Esophagus muscularis mucosa (tissue), 4 donors: ENCODE results near the gene NUSAP1.

Source experiments
- CTCF ChIP-seq, 3 experiments: fragments of 200-600 bp in 2 of 3; fragments of 450-650 bp in 1 of 3; sonication (generic) in 2 of 3; IDR thresholded peaks; one replicate each; pipeline ENCODE4 v1.5.1; 2017 to 2019; ENCODE audit warnings: antibody characterized with exemption in 3 of 3, mild to moderate bottlenecking in 2 of 3, moderate library complexity in 1 of 3
- EP300 ChIP-seq: sonication (generic); formaldehyde crosslinking; IDR thresholded peaks from one replicate; pipeline ENCODE4 v1.6.1; 2017; ENCODE audit warnings: antibody characterized with exemption
- POLR2A ChIP-seq: fragments of 450-650 bp; IDR thresholded peaks from one replicate; pipeline ENCODE4 v1.6.1; 2017; ENCODE audit warnings: antibody characterized with exemption, moderate library complexity, mild to moderate bottlenecking, low read depth
- POLR2AphosphoS5 ChIP-seq, 2 donors: sonication (generic); formaldehyde crosslinking; IDR thresholded peaks; one replicate each; pipeline ENCODE4 v1.6.1; 2017; ENCODE audit warnings: antibody characterized with exemption in 2 of 2

GRCh38 chr15:41411031-41411430, 78.3 kb downstream of the NUSAP1 start:
- TF ChIP-seq CTCF (IDR thresholded peaks at IDR 0.05), result no peak
- TF ChIP-seq POLR2AphosphoS5 (IDR thresholded peaks at IDR 0.05), result no peak
- no peak for TF ChIP-seq EP300
- no peak for TF ChIP-seq POLR2A
